OCI-LY7 (cell line): Measurements from ENCODE around the gene TMEM169. TPM values are rescaled to one million over a fixed set of nuclear protein-coding genes. Genes with fewer than 3 reads are reported as not detected.

Source experiments
- BruUV-seq: library from RNA; stranded (reverse); fragments of 400-500 nt; replicated peaks from 2 replicates; lab custom pipeline; 2021; lab: Mats Ljungman, UMichigan
- CTCF ChIA-PET: fragments of 300-600 bp; sonication (Branson Sonifier 250); formaldehyde crosslinking; loops from one replicate; lab custom pipeline; 2022; ENCODE audit warnings: antibody characterized with exemption; ENCODE audit not compliant: unreplicated experiment; lab: Charles Lee
- POLR2A ChIA-PET: fragments of 300-600 bp; sonication (Branson Sonifier 250); formaldehyde crosslinking; loops from one replicate; lab custom pipeline; 2022; ENCODE audit warnings: antibody characterized with exemption; lab: Charles Lee
- DNase-seq: peaks from one replicate; pipeline ENCODE4 v3.0.0-alpha.2; 2015; ENCODE audit warnings: low spot score
- H2AFZ ChIP-seq: fragments of 200-600 bp; sonication (generic), shearing (Covaris generic); 2 replicates; pipeline ENCODE4 v1.6.1; 2014; ENCODE audit warnings: mild to moderate bottlenecking, antibody characterized with exemption, low read length, moderate library complexity
- H3K27ac ChIP-seq: fragments of 200-600 bp; sonication (generic); 2 replicates; pipeline ENCODE4 v1.5.1; 2014; ENCODE audit warnings: mixed run types, low read depth, mild to moderate bottlenecking, moderate library complexity, low read length, inconsistent platforms; ENCODE audit not compliant: poor library complexity, severe bottlenecking
- H3K36me3 ChIP-seq: fragments of 200-600 bp; sonication (generic); 2 replicates; pipeline ENCODE4 v1.6.1; 2014; ENCODE audit warnings: mild to moderate bottlenecking, antibody characterized with exemption, low read length, moderate library complexity, mixed read lengths; ENCODE audit not compliant: insufficient read depth
- H3K4me1 ChIP-seq: fragments of 200-600 bp; sonication (generic); 2 replicates; pipeline ENCODE4 v1.5.1; 2014; ENCODE audit warnings: mild to moderate bottlenecking, low read length; ENCODE audit not compliant: insufficient read depth, poor library complexity, severe bottlenecking
- H3K4me2 ChIP-seq: fragments of 200-600 bp; sonication (generic); 2 replicates; pipeline ENCODE4 v1.6.1; 2014; ENCODE audit warnings: mild to moderate bottlenecking, low read length
- H3K4me3 ChIP-seq: fragments of 200-600 bp; sonication (generic); 2 replicates; pipeline ENCODE4 v1.5.1; 2014; ENCODE audit warnings: mild to moderate bottlenecking, low read depth, low read length; ENCODE audit not compliant: poor library complexity, severe bottlenecking
- H3K79me2 ChIP-seq: fragments of 200-600 bp; sonication (generic); 2 replicates; pipeline ENCODE4 v1.6.1; 2016; ENCODE audit warnings: low read depth, mild to moderate bottlenecking, low read length, moderate library complexity, mixed read lengths; ENCODE audit not compliant: insufficient read depth
- H3K9me2 ChIP-seq: fragments of 200-600 bp; sonication (generic); 2 replicates; pipeline ENCODE4 v1.6.1; 2016; ENCODE audit warnings: mild to moderate bottlenecking, low read length, mixed read lengths; ENCODE audit not compliant: insufficient read depth
- H3K9me3 ChIP-seq: fragments of 200-600 bp; sonication (generic); 2 replicates; pipeline ENCODE4 v1.6.1; 2014; ENCODE audit warnings: mild to moderate bottlenecking, mixed run types, low read length, mixed read lengths
- H4K20me1 ChIP-seq: fragments of 200-600 bp; sonication (generic); 2 replicates; pipeline ENCODE4 v1.6.1; 2014; ENCODE audit warnings: mild to moderate bottlenecking, antibody characterized with exemption, low read length, moderate library complexity, mixed read lengths; ENCODE audit not compliant: insufficient read depth
- CTCF ChIP-seq: fragments of 200-600 bp; sonication (generic); conservative IDR thresholded peaks from 2 replicates; pipeline ENCODE4 v1.5.1; 2014; ENCODE audit warnings: mild to moderate bottlenecking, antibody characterized with exemption, low read length, moderate library complexity, mixed read lengths
- EZH2phosphoT487 ChIP-seq: fragments of 200-600 bp; sonication (generic); IDR thresholded peaks from 2 replicates; pipeline ENCODE4 v1.6.1; 2018; ENCODE audit warnings: low read depth, borderline replicate concordance, mild to moderate bottlenecking, mixed run types, antibody characterized with exemption, low read length, moderate library complexity, mixed read lengths
- intact Hi-C: fragments of 100-400 bp; cut with micrococcal nuclease; formaldehyde crosslinking; loops from one replicate; pipeline ENCODE4 v1.10.0; 2022; ENCODE audit not compliant: unreplicated experiment
- total RNA-seq, 2 experiments: library from RNA; depleted of rRNA in 1 of 2; stranded (reverse); fragments of >200 nt in 1 of 2; shearing (Covaris generic) in 1 of 2; gene quantifications; 2 replicates each; pipeline ENCODE4 v1.2.3, GENCODE V29; 2014 to 2022

TMEM169 gene
- total RNA-seq, 2 experiments from 2014 or later, result 0.09 to 0.42 TPM

- no peak for DNase-seq
- no TSS peak for BruUV-seq
- no peak overlapping the region for H3K4me2 ChIP-seq
- H3K4me1 ChIP-seq, result peaks cover 34% of the 10 kb centered on the region
- TF ChIP-seq EZH2phosphoT487, result no peak
- TF ChIP-seq CTCF, result no peak
- H3K36me3 ChIP-seq, result peaks cover 27% of the 10 kb centered on the region
- H3K79me2 ChIP-seq, result peaks cover 36% of the 10 kb centered on the region
- H3K27ac ChIP-seq, result no peak overlapping the region
- peaks cover 18% of the 10 kb centered on the region; the same call in 1 of the 2 replicates for H4K20me1 ChIP-seq
- no peak overlapping the region for H3K4me3 ChIP-seq
- intact Hi-C loops, result loop anchor here (2.0 to 10.0 kb wide), 2 partner anchors 391 to 1303 kb away; partner anchors contain the start of genes BARD1 and RPL37A
- POLR2A ChIA-PET, result interaction anchor here (0.6 to 1.9 kb wide), 6 partner anchors 10 to 304 kb away, joined by 4 to 5 read pairs (median 5); partner anchors contain the start of gene SMARCAL1
- CTCF ChIA-PET, result interaction anchor here (0.5 to 0.9 kb wide), 2 partner anchors 23 to 92 kb away, joined by 3 to 4 read pairs; no protein-coding TSS in a partner anchor
- no peaks in the 10 kb centered on the region for H3K9me3 ChIP-seq
- no peak overlapping the region for H2AFZ ChIP-seq
- no peaks in the 10 kb centered on the region for H3K9me2 ChIP-seq
Observed at GRCh38 chr2:216107760-216108159, 26.0 kb downstream of the TMEM169 start.

- Histone ChIP-seq H3K27ac (peak overlapping the region; percentile 49), H3K36me3 (peaks cover 33% of the 10 kb centered on the region), H3K9me3 (no peaks in the 10 kb centered on the region), H2AFZ (no peak overlapping the region), H3K4me3 (peak overlapping the region; percentile 91), H3K9me2 (no peaks in the 10 kb centered on the region), H3K4me2 (peak overlapping the region; percentile 69), H3K4me1 (peaks cover 40% of the 10 kb centered on the region), H3K79me2 (peaks cover 43% of the 10 kb centered on the region), H4K20me1 (peaks cover 18% of the 10 kb centered on the region; the same call in 1 of the 2 replicates)
- TF ChIP-seq CTCF, result no peak
- no peak for TF ChIP-seq EZH2phosphoT487
- intact Hi-C loops, result loop anchor here (2.0 to 10.0 kb wide), 2 partner anchors 390 to 1304 kb away; partner anchors contain the start of genes BARD1 and RPL37A
- CTCF ChIA-PET, result interaction anchor here (0.5 kb wide), 1 partner anchor 91 kb away, joined by 3 read pairs; no protein-coding TSS in a partner anchor
- TSS peak; percentile 100 for BruUV-seq
- DNase-seq, result peak; percentile 16
- POLR2A ChIA-PET, result interaction anchor here (0.6 to 1.9 kb wide), 7 partner anchors 9 to 304 kb away, joined by 3 to 5 read pairs (median 5); partner anchors contain the start of gene SMARCAL1
Observed at GRCh38 chr2:216108310-216108966, 26.7 kb downstream of the TMEM169 start.
